Astrocyte of the hippocampus (primary cell): ENCODE results near the gene KSR1.
"Not testable (repeated sequence)": the region's sequence is repeated elsewhere in the genome, so short reads cannot be mapped to it uniquely, and the experiment has no call there.

ENCODE experiments used
- DNase-seq: peaks from one replicate; pipeline ENCODE4 v3.0.0; 2011; ENCODE audit warnings: low read depth, low spot score

The KSR1 gene

GRCh38 chr17:27656620-27657019 is 200.4 kb downstream of the KSR1 start:
- DNase-seq, result not testable (repeated sequence)

GRCh38 chr17:27657620-27658019 is 201.4 kb downstream of the KSR1 start:
- peak; percentile 27 for DNase-seq

DNA sequence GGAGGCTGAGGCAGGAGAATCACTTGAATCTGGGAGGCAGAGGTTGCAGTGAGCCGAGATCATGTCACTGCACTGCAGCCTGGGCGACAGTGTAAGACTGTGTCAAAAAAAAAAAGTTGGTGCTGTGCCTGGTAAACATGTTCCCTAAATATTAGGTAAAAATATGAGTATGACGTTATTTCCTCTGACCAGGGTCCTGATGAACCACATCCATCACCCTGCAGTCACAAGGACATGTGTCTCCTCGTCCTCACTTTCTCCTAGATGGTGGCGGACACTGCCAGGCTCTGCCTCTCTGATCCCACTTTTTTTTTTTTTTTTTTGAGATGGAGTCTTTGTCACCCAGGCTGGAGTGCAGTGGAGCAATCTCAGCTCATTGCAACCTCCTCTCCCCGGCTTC is 203.4 kb downstream of the KSR1 start:
- DNase-seq, result no peak

DNA sequence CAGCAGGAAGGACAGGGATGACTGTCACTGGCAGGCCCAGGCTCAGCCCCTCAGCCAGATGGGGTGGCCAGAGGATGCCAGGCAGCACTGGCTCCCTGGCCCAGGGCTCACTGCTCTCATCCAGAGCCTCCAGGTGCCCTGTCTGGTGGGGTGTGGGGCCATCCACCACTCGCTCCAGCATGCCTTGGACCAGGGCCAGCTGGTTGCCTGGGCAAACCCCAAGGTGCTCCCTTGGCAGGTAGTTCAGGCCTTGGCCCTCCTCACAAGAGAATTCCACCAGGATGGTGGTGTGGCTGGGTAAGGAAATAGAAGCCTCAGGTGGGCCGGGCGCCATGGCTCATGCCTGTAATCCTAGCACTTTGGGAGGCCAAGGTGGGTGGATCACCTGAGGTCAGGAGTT is 204.2 kb downstream of the KSR1 start:
- DNase-seq, result no peak

DNA sequence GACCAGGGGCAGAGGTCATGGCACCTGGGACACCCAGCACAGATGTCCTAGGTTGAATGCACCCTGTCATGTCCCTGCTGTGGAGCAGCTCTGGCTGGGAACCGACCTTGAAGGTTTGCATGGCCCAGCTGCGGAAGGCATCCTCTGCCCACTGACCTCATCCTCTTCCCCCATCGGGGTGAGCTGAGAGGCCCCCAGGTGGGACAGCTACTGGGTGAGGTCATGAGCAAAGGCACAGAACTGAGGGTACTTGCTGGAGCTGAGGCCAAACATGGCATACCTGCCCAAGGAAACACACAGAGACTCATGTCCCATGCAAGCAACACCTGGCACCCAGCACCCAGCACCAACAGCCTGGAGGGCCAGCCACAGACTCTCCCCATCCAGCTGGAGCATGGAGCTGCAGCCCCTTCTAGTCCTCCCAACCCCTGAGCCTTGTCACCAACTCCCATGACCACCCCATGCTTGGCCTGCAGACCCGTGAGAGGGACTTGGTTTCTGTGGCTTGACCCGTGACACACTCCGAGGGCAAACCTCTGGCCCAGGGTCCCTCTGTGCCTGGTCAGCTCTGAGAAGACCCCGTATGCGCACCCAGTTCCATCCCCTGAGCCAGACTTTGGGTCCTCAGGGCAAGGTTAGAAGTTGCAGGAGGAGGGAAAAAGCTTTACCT is 207.8 kb downstream of the KSR1 start:
- DNase-seq, result no peak

DNA sequence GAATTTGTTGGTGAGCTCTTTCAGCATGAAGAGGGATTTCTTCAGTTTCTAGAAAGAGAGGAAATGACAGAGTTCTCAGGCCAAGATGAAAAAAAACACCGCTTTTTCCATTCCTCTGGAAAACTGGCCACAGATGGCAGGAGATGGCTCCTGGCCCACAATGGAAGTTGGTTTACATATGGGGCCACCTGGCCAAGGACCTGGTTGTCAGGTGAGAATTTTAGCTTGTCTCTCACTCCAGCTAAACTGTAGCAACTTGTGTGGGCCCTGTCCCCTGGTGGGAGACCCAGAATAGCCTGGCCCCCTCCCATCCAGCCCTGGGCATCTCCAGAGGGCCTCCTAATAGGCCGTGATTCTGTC is 208.3 kb downstream of the KSR1 start:
- DNase-seq, result no peak

DNA sequence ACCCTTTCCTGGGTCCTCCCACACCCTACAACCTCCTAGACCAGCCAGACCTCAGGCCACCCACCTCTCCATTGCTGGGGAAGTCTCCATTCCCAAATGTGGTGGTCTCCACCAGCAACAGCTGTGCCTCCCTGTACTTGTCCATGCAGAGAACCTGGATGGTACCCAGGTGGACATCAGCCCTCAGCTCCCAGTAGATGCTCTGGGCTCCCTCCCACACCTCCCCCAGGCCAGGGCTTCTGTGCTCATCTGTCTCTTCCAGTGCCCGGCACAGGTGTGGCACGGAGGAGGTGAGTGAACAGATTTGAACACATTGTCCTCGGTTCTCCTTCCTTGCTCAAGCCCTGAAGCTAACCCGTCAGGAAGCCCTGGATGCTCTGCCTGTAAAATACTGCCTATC is 209.3 kb downstream of the KSR1 start:
- DNase-seq, result no peak

- not testable (repeated sequence) for DNase-seq
Measured at GRCh38 chr17:27666270-27666669, 210.0 kb downstream of the KSR1 start.

GRCh38 chr17:27666831-27667560 is 210.7 kb downstream of the KSR1 start:
- no peak for DNase-seq

DNA sequence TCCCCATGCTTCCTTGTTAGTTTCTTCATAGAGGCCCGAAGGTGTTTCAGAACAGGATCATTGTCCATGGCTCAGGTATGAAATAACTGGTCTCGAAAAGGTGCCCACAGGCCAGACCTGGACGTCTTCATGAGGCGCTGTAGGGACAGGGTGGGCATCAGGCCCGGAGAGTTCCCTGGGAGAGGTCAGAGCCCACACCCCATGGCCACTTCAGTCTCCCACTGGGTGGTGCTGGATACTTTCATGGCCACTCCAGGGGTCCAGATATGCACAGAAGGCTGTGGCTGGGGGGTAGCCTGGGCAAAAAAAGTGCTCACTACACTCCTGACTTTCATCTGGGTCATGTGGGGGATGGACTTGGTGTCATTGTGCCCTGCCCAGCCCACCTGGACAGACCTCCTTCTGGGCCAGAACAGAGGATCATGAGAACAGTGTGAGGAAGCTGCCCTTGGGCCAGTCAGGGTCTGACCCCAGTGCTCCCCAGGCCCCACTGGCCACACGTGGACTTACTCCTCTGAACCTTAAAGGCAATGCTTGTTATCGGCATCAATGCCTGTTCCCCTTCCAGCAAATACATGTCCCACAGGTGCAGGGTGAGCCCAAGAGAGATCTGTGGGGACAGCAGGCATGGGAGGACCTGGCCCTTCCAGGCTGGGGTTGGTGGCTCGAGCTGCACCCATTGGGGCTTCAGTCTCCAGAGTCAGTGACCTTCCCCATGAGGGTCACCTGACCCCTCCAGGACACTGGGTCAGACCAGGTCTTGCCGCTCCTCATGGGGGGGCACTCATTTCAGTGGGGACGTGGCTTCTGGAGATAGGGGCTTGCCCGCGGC is 211.6 kb downstream of the KSR1 start:
- no peak for DNase-seq

DNA sequence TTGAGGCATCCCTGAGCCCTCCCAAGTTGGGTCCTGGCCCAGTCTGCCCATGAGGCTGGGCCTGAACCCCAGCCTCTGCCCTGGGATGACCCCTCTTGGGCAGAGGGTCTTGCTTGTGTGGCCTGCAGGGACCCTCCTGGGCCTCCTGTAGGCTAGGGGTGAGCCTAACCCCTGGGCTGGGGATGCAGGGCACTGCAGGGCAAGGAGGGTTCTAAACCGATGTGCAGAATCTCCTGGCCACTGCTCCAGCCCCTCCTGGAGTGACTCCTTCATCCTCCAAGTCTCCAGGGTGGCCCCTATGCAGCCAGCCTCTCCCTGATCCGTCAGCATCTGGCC is 212.2 kb downstream of the KSR1 start:
- no peak for DNase-seq

GRCh38 chr17:27669136-27669535 is 212.9 kb downstream of the KSR1 start:
- no peak for DNase-seq

DNA sequence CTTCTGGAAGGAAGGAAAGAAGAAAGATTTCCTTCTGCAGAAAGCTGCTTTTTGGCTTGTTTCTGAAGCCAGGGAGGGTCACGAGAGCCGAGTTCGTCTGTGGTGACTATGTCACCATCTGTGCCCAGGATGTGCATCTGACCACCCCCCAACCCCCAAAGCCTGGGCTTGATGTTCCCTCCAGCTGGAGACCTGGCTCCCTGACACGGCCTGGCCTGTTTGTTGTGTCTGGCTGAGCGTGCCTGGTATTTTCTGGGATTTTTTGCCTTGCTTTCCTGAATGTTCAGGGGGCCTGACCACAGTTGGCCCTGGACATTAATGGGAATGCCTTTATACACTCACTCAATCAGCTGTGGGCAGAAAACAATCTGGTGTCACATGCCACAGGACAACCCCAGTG is 213.6 kb downstream of the KSR1 start:
- no peak for DNase-seq

DNA sequence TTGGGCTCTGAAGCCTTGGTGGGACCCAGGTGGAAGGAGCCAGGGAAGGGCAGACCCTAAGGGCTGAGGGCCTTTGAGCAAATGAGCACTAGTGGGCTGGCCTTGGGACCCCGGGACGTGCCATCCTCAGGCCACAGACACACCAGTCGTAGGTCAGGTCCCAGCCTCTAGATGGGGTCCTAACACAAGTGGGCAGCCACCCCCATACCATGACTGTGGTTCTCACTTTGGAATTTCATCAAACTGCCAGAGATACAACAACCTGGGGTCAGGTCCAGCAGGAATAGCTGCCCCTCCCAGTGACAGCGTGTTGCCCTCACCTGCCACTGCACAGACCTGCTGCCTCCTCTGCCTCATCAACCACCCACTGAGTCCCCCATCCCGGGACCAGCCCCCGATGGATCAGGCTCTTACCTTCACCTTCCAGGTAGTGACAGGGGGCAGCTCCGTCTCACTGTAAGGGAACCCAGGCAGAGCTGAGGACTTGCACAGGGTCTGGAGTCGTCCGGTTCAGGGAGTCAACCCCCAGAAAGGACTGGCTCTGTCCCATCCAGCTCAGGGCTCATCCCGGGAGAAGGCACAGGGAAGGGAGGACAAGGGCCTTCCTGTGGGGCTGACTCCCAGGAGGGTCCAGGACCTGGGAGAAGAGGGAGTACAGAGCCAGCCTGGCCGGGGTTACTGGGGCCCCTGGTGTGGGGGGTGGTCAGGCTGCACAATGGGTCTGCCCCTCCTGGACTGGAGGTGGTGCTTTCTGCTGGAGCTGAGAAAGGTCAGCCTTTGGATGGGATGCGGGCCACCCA is 214.7 kb downstream of the KSR1 start:
- DNase-seq, result no peak

DNA sequence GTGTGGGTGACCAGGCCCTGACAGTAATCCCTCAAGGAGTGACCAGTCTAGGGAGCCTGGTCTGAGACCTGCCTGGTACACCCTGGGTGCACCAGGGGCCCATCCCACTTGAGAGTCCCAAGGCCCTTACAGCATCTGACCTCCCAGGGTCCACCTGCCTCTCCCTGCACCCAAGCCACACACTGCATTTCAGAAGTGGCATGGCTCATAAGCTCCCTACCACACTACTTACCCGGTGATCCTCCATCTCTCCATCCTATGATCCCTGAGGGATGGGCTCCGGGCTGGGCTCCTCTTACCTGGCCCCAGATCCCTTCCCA is 215.3 kb downstream of the KSR1 start:
- DNase-seq, result no peak

DNA sequence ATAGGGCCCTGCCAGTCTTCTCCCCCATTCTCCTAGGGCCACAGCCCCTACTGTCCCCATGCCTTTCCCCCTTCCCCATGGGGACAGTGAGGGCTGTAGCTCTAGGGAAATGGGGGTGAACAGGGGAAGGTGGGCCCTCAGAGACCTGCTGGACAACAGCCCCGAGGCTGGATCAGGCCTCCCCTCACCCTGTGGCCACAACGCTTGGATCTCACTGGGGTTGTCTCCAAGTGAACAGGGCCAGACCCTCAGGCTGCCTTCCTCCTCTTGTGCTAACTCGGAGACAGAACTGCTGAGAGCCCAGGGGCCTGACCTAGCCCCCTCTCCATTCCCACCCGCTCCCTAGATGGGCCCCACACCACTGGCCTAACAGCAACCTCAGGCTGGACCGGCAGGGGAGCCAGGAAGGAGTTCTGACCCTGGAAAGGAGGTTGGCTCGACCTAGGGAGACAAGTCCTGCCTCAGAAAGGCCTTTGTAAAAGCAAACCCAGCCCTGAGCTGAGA is 215.8 kb downstream of the KSR1 start:
- DNase-seq, result not testable (repeated sequence)

DNA sequence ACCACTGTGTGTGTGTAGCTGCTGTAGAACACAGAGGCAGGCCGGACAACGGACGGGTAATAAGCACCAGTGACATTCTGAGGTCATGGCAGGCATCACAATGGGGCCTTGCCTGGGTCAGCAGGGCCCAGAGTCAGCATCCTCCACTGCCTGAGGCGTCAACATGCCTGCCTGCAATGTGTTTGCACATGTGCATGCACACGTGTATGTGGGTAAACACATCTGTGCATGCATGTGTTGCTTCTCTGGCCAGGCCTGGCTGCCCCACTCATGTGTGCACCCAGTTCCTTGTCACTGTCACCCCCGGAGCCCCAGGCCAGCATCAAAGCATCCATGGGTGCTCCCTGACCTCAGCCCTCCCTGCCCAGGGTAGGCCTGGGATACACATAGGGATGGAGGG is 218.1 kb downstream of the KSR1 start:
- no peak for DNase-seq
